PC-9 (cell line): ENCODE data around the gene KIF26B.

Experiments used
- EZH2 ChIP-seq: fragments of 200-600 bp; sonication (generic); IDR thresholded peaks from 2 replicates; pipeline ENCODE4 v1.8.0; 2017; ENCODE audit warnings: antibody characterized with exemption, low read depth
- TF ChIP-seq, protein P1 (sequence below): fragments of 200-600 bp; sonication (generic); conservative IDR thresholded peaks from 2 replicates; pipeline ENCODE4 v1.6.1; 2017; ENCODE audit warnings: mixed run types, antibody characterized with exemption, mild to moderate bottlenecking, moderate library complexity

DNA sequence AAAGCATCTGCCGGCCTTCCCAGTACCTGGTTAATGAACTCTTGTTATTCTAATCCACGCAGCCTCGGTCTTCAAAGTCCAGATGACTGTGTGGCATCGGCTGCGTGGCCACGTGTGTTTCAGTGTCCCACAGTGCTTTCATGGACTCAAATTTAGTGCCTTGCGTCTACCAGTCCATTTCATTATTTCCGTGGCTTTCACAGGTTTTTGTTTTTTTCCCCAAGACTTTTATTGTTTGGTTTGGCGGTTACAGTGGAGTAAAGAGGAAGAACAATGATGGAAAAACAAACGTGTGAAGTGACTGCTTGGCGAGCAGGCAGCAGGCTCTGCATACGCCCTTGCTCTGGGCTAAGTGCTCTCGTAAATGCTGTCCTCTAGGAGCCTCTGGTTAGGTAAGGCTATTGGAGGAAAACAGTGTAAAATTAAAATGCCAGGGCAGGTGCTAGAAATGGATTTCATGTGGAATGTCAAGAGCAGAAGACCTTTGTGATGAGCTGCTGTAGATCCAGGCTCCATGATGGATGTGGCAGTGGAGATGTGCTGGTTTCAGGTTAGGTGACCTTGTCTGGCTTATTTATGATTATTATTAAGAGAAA lies 536.3 kb downstream of the KIF26B start:
- TF ChIP-seq, protein P1, sequence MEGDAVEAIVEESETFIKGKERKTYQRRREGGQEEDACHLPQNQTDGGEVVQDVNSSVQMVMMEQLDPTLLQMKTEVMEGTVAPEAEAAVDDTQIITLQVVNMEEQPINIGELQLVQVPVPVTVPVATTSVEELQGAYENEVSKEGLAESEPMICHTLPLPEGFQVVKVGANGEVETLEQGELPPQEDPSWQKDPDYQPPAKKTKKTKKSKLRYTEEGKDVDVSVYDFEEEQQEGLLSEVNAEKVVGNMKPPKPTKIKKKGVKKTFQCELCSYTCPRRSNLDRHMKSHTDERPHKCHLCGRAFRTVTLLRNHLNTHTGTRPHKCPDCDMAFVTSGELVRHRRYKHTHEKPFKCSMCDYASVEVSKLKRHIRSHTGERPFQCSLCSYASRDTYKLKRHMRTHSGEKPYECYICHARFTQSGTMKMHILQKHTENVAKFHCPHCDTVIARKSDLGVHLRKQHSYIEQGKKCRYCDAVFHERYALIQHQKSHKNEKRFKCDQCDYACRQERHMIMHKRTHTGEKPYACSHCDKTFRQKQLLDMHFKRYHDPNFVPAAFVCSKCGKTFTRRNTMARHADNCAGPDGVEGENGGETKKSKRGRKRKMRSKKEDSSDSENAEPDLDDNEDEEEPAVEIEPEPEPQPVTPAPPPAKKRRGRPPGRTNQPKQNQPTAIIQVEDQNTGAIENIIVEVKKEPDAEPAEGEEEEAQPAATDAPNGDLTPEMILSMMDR, result no peak
- no peak for TF ChIP-seq EZH2
